A172 (cell line): ENCODE data around the gene FAM120A. TPM values are rescaled to one million over a fixed set of nuclear protein-coding genes. Genes with fewer than 3 reads are reported as not detected.

Source experiments
- DNase-seq: peaks from one replicate; pipeline ENCODE4 v3.0.0-alpha.2; 2015; ENCODE audit warnings: low spot score
- total RNA-seq: library from RNA; depleted of rRNA; stranded (reverse); fragments of >200 nt; shearing (Covaris generic); gene quantifications from 2 replicates; pipeline ENCODE4 v1.2.3, GENCODE V29; 2014

FAM120A gene
- total RNA-seq, 1 experiment from 2014 or later, result 65.1 TPM

DNA sequence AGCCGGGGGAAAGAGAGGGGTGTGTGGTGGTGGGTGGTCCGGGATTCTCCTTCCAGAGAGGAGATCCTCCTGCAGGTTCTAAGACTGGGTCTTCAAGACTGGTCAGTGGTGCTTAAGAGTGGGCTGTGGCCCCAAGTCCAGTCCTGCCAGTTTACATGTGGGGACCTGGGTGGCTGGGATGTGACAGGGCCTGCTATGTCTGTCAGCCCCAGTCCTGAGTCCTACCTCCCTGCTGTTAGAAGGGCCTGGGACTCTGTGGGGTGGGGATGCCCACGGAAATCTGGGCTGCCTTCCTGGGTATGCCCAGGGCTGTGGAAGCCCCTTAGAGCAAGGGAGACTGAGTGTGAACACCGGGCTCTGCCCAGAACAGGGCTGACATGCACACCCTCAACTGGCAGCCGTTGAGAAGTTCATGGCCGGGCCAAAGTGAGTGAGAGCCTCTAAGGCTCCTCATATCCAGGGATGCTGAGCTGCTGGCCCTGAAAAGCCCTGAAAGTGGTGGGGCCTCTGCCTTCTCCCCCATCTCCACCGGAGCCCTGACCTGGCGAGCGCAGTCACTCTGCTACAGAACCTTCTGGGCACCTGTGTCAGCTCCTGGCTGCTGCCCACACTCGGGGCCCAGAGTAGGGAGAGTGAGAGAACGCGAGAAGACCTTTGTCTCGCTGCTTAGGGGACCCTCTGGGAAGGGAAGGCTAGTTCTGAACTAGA, 126.6 kb downstream of the FAM120A start:
- no peak for DNase-seq

DNA sequence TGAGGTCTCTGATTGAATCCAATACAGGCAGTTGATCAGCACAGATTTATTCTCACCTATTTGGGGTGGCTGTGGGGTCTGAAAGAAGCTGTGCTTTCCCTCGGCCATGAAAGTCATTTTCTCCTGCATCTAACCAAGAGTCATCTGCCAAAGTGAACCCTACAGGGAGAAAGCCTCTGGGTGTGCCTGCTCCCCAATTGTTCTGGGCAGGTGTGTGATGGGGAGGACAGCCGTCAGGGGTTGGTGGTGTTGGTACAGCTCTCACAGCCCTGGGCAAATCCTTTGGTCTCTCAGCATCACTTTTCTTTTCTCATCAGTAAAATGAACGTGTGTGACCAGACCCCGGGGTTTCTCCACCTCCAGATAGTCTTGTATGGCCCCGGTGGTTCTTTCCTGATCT, 127.4 kb downstream of the FAM120A start:
- no peak for DNase-seq

DNA sequence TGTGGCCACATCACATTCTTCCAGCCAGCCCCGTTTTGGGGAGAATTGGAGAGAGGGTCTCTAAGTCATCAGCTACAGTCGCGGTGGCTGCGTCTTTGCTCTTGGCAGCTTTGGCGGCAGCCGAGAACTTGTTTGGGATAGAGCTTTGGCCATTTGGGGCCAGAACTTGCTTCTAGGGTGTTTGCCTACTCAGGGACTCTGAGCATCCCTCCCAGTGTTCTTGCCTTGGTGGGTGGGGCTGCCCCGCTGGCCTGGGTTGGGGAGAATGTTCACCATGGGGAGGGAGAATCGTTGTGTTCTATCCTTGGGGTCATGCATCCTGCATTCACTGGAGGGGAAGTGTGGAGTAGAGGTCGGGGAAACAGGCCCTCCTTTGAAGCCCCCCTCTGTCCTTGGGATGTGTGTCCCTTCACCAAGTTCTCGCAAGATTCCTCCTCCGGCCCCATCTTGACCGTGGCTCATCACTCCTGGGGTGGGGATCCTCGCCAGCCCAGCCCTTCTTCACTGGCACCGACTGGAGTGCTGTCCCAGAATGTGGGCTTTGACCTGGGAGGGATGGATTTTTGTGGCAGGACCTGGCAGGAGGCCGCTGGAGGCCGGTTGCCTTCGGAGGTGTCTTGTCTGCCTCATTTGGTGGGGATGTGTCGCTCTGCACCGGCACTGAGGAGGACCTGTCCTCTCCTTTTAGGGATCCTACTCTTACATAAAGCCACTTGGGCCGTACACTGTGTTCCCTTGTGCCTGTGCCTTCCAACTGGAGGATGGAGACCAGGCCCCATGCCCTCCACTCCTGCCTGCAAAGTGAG, 128.4 kb downstream of the FAM120A start:
- DNase-seq, result no peak

- no peak for DNase-seq
Observed at GRCh38 chr9:93580654-93581380, 129.3 kb downstream of the FAM120A start.

DNA sequence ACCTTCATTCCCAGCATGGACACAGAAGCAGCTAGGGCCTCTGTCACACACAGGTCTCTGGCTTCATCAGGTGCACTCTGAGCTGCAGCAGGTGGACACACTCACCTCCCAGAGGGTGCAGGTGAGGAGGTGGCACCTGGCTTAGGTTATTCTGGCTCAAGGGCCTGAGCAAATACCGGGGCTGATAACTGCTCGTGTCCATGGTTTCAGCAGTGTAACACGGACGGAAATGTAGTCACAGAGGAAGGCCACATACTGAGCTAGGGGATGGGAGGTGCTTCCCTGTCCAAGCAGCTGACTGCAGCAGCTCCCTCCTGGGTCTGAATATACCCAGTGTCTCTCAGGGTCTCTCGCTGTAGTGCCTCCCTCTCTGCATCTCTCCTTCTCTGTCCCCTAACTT, 130.6 kb downstream of the FAM120A start:
- no peak for DNase-seq

GRCh38 chr9:93582550-93582949, 131.1 kb downstream of the FAM120A start:
- no peak for DNase-seq

DNA sequence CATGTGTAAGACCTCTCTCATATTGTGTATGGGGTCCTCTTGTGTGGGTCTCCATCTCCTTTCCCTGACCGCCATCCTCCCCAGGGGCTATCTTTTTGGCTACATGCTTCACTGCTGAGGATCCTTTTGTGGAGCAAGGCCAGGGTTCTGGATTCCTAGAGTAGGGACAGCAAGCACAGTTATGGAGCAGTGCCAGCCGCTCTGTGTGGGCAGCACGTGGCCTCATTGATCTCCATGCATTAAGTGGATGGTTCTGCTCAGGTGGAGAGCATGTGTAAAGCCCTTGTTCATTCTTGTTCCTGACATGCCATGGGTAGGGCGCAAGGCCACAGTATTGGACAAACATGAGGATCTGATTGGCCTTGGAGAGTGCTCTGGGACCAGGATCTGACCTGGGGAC, 133.8 kb downstream of the FAM120A start:
- DNase-seq, result no peak

DNA sequence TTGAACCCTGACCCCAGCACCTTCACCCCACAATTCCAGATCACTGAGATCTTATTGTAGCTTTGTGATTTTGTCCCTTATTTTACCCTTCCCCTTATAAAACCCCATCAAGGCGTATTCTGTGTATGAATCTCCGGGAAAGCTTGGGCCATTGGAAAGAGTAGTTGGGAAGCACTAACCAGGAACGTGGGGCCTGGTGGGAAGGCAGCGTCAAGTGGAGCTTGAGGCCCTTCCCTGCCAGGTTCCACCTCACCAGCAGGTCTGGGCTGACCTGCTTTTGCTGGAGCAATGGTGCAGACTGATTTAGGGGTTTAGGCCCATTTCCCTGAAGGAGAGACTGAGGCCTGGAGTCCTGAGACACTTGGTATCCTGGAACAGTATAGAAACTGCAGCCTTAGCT, 134.2 kb downstream of the FAM120A start:
- no peak for DNase-seq

DNA sequence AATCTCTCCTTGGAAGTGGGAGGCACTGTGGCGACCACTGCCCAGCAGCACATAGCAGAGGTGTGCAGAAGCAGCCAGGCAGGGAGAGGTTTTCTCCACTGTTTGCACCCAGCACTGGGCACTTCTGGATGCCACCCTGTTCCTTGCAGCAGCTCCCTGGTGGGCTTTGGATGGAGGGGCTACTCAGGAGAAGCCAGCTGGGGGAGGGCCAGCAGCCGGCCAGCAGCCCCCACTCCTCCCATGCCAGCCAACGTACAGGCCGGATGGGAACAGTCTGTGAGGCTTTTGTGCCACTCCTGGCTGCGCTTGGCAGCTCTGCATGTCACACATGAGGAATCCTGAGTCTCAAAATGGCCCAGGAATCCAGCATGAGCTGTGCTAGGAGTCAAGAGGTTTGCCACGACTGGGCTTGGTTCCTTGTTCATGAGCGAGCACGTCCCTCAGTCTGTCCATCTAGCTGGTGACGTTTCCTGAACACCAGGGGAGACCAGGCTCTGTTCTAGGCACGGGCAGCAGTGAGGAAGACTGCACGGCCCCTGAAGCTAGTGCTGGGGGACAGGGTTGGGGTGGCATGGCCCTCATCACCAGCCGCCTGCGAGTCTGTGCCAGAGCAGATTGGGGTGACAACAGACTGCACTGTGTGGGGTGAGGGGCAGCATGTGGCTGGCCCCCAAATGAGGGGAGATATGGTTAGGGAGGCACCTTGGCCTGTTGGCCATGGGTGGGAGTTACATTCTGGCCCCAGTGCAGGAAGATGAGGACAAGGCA, 135.0 kb downstream of the FAM120A start:
- DNase-seq, result no peak

GRCh38 chr9:93587284-93587650, 135.8 kb downstream of the FAM120A start:
- DNase-seq, result no peak

- DNase-seq, result no peak
Observed at GRCh38 chr9:93587651-93588347, 136.3 kb downstream of the FAM120A start.

- DNase-seq, result no peak
Observed at GRCh38 chr9:93588641-93589609, 137.4 kb downstream of the FAM120A start.

DNA sequence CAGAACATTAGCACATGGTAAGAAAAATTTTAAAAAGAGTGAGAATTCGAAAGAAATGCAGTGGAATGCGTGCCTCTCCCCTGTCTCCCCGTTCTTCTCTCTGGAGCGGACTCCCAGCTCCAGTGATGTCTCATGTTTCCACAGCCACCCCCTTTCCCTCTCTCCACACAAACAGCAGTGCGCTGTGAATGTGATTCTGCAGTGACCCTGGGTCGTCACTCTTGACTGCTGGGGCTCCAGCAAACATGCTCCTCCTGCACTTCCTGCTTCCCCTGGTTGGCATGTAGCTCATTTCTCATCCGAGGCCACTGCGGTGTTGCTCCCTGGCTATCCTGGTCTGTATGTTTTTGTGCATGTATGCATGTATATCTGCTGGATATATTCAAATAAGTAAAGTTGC, 138.2 kb downstream of the FAM120A start:
- DNase-seq, result no peak

DNA sequence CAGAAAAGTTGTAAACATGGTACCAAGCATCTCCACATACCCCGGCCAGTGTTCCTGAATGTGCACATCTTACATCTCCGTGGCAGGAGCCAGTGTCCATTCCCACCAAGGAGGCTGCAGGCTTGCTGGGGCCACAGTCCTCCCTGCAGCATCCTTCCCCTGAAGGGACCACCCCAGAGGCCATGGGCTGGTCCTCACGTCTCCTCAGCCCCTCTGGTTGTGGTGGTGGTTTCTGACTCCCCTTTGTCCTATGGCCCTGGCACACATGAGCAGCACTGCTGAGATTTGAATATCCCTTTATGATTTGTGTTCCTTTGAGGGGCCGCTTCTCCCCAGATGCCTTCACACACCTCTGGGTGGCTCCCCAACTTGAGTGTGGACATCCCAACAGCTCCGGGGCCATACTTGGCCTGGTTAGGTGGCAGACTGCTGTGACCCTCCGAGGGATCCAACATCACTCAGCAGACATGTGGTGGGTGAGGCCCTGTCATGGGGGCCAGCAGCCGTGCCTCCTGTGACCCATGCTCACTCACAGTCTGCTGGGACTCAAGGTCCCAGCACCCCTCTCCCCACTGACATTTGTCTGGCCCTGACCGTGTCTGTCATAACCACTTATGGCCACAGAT, 139.2 kb downstream of the FAM120A start:
- DNase-seq, result no peak

DNA sequence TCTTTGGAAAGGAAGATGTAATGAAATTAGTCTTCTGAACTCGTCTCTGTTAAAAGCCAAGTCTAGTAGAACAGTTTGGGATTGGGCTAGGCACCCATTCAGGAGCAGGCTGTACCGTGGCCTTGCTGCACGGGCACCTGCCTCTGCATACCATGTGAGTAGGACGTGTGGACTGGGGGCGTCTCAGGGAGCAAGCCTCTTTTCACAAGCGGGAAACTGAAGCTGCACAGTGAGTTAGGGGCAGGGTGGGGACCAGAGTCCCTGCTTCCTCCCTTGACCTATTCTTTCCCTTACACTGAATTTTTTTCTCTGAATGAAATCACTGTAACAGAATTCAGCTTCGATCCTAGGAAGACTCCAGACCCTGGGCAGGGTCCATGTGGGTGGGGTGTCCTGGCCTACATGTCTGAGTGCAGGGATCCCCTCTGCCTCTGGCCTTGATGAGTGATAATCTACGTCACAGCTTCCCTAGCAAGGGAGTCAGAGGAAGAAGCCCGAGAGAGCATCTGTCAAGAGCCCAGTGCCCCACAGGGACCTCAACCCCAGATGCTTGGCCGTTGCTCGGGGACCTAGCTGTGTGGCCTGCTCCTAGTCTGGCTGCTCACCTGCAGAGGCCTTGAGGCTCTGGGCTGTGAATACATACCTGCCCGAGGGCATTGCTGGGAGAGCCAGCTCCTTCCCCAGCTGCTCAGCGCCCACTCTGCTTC, 140.0 kb downstream of the FAM120A start:
- no peak for DNase-seq

DNA sequence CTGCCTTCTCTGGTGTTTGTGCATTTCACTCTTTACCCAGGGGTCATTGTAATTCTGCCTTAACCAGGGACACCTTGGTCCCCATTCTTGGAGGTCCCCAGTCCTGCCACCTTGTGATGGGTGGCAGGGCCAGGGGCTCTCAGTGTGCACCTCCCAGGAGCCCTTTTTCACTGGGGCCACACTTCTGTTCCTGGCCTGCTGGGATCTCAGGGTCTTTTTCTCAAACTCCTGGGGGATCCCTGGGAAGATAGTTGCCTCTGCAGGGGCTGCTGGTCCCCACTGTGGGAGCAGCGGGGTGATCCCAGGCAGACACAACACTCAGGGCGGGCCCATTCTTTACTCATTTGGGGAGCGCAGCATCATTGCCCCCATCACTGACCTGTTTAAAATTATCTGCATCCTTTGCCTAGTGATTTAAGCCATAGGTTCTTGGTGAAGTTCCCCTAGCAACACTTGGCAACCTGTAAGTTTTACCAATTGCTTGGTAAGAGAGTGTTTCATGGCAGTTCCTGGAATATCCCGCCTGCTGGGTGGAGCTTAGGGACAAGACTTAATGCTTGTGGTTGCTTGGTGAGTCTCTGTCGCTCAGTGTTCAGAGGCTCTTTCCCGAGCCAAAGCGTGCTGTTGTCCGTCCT, 140.6 kb downstream of the FAM120A start:
- DNase-seq, result no peak

DNA sequence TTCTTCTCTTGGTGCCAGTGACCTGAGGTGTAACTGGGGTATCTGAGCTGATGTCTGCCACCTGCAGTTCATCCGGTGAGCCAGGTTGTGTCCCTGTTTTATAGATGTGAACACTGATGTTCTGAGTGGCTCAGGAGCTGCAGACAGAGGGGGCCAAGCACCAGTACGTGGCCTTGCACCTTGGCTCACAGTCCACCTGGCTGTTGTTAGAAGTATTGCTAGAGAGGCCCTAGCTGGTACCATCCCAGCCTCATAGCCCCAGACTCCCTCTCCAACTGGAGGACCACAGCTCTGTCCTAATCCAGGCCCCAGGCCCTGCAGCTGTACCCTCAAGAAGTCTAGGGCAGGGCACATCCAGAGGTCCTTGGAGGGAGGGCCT, 141.1 kb downstream of the FAM120A start:
- DNase-seq, result no peak

DNA sequence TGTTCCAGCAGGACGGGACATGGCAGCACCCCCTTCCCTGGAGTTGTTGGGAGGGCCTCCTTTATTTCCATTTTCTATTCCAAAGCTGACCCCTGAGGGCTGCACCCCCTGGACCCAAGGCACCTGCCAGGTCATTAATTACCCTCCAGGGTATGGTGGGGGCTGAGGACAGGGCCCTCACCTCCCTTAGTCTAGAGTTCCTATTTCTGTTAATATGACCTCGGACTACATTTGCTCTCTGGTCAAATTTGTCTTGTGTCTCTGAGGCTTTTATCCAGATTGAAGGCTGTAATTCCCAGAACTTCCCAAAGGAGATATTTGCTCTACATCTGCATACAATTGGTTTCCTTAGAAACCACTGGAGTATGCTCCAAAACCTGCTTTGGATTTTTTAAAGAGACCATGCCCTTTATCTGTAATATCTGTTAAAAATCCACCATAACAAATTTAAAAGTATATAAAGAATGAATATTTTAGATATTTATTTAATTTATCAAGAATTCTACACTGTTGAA, 141.7 kb downstream of the FAM120A start:
- no peak for DNase-seq
